GM19463 (cell line): ENCODE data around the gene VPS35L.

ENCODE experiments used
- ATAC-seq: cut with Tn5 transposase; IDR thresholded peaks from one replicate; pipeline ENCODE4 v1.9.1; 2021; ENCODE audit warnings: mild to moderate bottlenecking, moderate library complexity; ENCODE audit not compliant: unreplicated experiment

Gene VPS35L

GRCh38 chr16:19555186-19555937 lies at the start of gene VPS35L:
Gene VPS35L, plus strand, starts transcription at chr16:19555703. Its CDS starts 27 bp downstream, at chr16:19555730.
- ATAC-seq: peak; percentile 94

- no peak for ATAC-seq
Measured at GRCh38 chr16:19506965-19507364, 48.5 kb upstream of the VPS35L start.

GRCh38 chr16:19507867-19508266 lies 47.6 kb upstream of the VPS35L start:
- ATAC-seq: no peak

GRCh38 chr16:19512297-19512696 lies 43.2 kb upstream of the VPS35L start:
- ATAC-seq: no peak

- no peak for ATAC-seq
Measured at GRCh38 chr16:19513377-19514053, 42.0 kb upstream of the VPS35L start.

- no peak for ATAC-seq
Measured at GRCh38 chr16:19515757-19516156, 39.7 kb upstream of the VPS35L start.

GRCh38 chr16:19517424-19518089 lies 37.9 kb upstream of the VPS35L start:
- no peak for ATAC-seq

GRCh38 chr16:19518388-19518787 lies 37.1 kb upstream of the VPS35L start:
- no peak for ATAC-seq

GRCh38 chr16:19520861-19521331 lies 34.6 kb upstream of the VPS35L start:
- ATAC-seq: no peak

- peak; percentile 73 for ATAC-seq
Measured at GRCh38 chr16:19521471-19522396, 33.8 kb upstream of the VPS35L start, which contains the start of gene GDE1. Gene GDE1, minus strand, starts transcription at chr16:19522098. Its CDS starts 134 bp downstream, at chr16:19521964.

GRCh38 chr16:19522397-19522732 lies 33.1 kb upstream of the VPS35L start:
- no peak for ATAC-seq

- ATAC-seq: no peak
Measured at GRCh38 chr16:19522760-19523159, 32.7 kb upstream of the VPS35L start.

- ATAC-seq: no peak
Measured at GRCh38 chr16:19523184-19523558, 32.3 kb upstream of the VPS35L start.

- peak; percentile 73 for ATAC-seq
Measured at GRCh38 chr16:19523559-19524355, 31.7 kb upstream of the VPS35L start, which contains the start of gene CCP110. Gene CCP110, plus strand, starts transcription at chr16:19523942. Its CDS starts 3,940 bp downstream, at chr16:19527882.

GRCh38 chr16:19524356-19524615 lies 31.2 kb upstream of the VPS35L start:
- no peak for ATAC-seq

- no peak for ATAC-seq
Measured at GRCh38 chr16:19524616-19525384, 30.7 kb upstream of the VPS35L start.

GRCh38 chr16:19525385-19525723 lies 30.1 kb upstream of the VPS35L start:
- ATAC-seq: no peak

GRCh38 chr16:19527161-19527560 lies 28.3 kb upstream of the VPS35L start:
- ATAC-seq: no peak

GRCh38 chr16:19528666-19529065 lies 26.8 kb upstream of the VPS35L start:
- no peak for ATAC-seq
